K562 (cell line): ENCODE data around the gene ENDOU. TPM values are rescaled to one million over a fixed set of nuclear protein-coding genes. Genes with fewer than 3 reads are reported as not detected.

ENCODE experiments used
- E2F6 ChIP-seq, 2 experiments: IDR thresholded peaks; 2 replicates each; pipeline ENCODE4 v1.6.1; 2011; ENCODE audit warnings: borderline replicate concordance in 1 of 2, control low read depth in 1 of 2, low read depth in 1 of 2, low read length in 1 of 2, mild to moderate bottlenecking in 1 of 2, mixed read lengths in 1 of 2, moderate library complexity in 1 of 2; ENCODE audit not compliant: insufficient read depth in 1 of 2, insufficient read length in 1 of 2, poor library complexity in 1 of 2, severe bottlenecking in 1 of 2; ENCODE audit errors: extremely low read depth in 1 of 2
- EGR1 ChIP-seq: fragments of 450-650 bp; conservative IDR thresholded peaks from 2 replicates; pipeline ENCODE4 v1.6.1; 2017; ENCODE audit warnings: mild to moderate bottlenecking
- EWSR1 ChIP-seq: fragments of 450-650 bp; IDR thresholded peaks from 2 replicates; pipeline ENCODE4 v1.6.1; 2018; ENCODE audit warnings: borderline replicate concordance, mild to moderate bottlenecking, low read depth, moderate library complexity; ENCODE audit not compliant: partially characterized antibody
- GTF2B ChIP-seq: IDR thresholded peaks from 2 replicates; pipeline ENCODE4 v1.6.1; 2011; ENCODE audit not compliant: insufficient read length; ENCODE audit errors: extremely low read depth
- KAT7 ChIP-seq: sonication (generic); formaldehyde crosslinking; IDR thresholded peaks from 2 replicates; pipeline ENCODE4 v1.8.0; 2022; ENCODE audit warnings: missing genetic modification reagents, mild to moderate bottlenecking, borderline replicate concordance
- LCOR ChIP-seq: sonication (generic); formaldehyde crosslinking; IDR thresholded peaks from 2 replicates; pipeline ENCODE4 v1.8.0; 2022; ENCODE audit warnings: mild to moderate bottlenecking, missing genetic modification reagents
- MAZ ChIP-seq, 2 experiments: fragments of 450-650 bp in 1 of 2; sonication (generic) in 1 of 2; formaldehyde crosslinking; IDR thresholded peaks in 1 of 2; conservative IDR thresholded peaks in 1 of 2; 2 replicates each; pipeline versions ENCODE4 v1.4.0 to v1.5.0; 2020; ENCODE audit warnings: mild to moderate bottlenecking in 1 of 2, missing genetic modification reagents in 1 of 2
- MCM5 ChIP-seq: fragments of 450-650 bp; IDR thresholded peaks from 2 replicates; pipeline ENCODE4 v1.6.1; 2016; ENCODE audit warnings: low read depth
- NFYB ChIP-seq: IDR thresholded peaks from 2 replicates; pipeline ENCODE4 v1.6.1; 2011; ENCODE audit warnings: mild to moderate bottlenecking, moderate library complexity; ENCODE audit not compliant: insufficient read length; ENCODE audit errors: extremely low read depth
- NR2F6 ChIP-seq: fragments of 450-650 bp; formaldehyde crosslinking; IDR thresholded peaks from 2 replicates; pipeline ENCODE4 v1.4.0; 2020; ENCODE audit warnings: mild to moderate bottlenecking
- POLR2AphosphoS5 ChIP-seq: IDR thresholded peaks from 2 replicates; pipeline ENCODE4 v1.6.1; 2011; ENCODE audit warnings: mild to moderate bottlenecking, low read depth, low read length, moderate library complexity; ENCODE audit not compliant: control insufficient read depth, insufficient read depth
- POLR2G ChIP-seq: fragments of 200-400 bp; formaldehyde crosslinking; IDR thresholded peaks from 2 replicates; pipeline ENCODE4 v1.6.1; 2017; ENCODE audit warnings: low read depth, mild to moderate bottlenecking, antibody characterized with exemption, low read length, moderate library complexity
- RUNX1 ChIP-seq: sonication (generic); IDR thresholded peaks from 2 replicates; pipeline ENCODE4 v1.6.1; 2016; ENCODE audit warnings: antibody characterized with exemption, low read depth
- ZBTB17 ChIP-seq: fragments of 450-650 bp; formaldehyde crosslinking; IDR thresholded peaks from 2 replicates; pipeline ENCODE4 v1.4.0; 2020; ENCODE audit warnings: mild to moderate bottlenecking
- ZNF140 ChIP-seq: fragments of 250-450 bp; sonication (Bioruptor Pico); IDR thresholded peaks from 2 replicates; pipeline ENCODE4 v1.8.0; 2021; ENCODE audit warnings: moderate library complexity, mild to moderate bottlenecking, inconsistent platforms
- ZNF174 ChIP-seq: fragments of 250-450 bp; sonication (Bioruptor Pico); IDR thresholded peaks from 2 replicates; pipeline ENCODE4 v1.4.0; 2020; ENCODE audit warnings: mild to moderate bottlenecking
- ZNF75A ChIP-seq: fragments of 450-650 bp; formaldehyde crosslinking; IDR thresholded peaks from 2 replicates; pipeline ENCODE4 v1.4.0; 2020; ENCODE audit warnings: mild to moderate bottlenecking
- polyA plus RNA-seq, 8 experiments: library from polyadenylated mRNA; depleted of rRNA in 4 of 8; stranded (reverse) in 5 of 8; unstranded in 3 of 8; fragments of >200 nt; fragmentation: Nextera tagmentation in 2 of 8; fragmentation: Illumina TruSeq in 1 of 8; extraction: Ambion mirVana in 2 of 8; extraction: Trizol in 1 of 8; gene quantifications; 2 replicates each; pipeline versions ENCODE4 v1.2.1 to v1.2.3, GENCODE V29; 2011 to 2014; ENCODE audit warnings: inconsistent platforms in 1 of 8, missing spikeins in 1 of 8
- total RNA-seq, 7 experiments: library from RNA; depleted of rRNA in 6 of 7; stranded (reverse); fragments of >200 nt in 6 of 7; fragmentation: Illumina TruSeq in 2 of 7; extraction: Trizol in 2 of 7; gene quantifications; 2 replicates each; pipeline versions ENCODE4 v1.2.1 to v1.2.3, GENCODE V29; 2011 to 2021; ENCODE audit warnings: low replicate concordance in 1 of 7
- TF ChIP-seq, protein P1 (sequence below): fragments of 250-450 bp; sonication (Bioruptor Pico); IDR thresholded peaks from 2 replicates; pipeline ENCODE4 v1.5.0; 2020; ENCODE audit warnings: mild to moderate bottlenecking
- TF ChIP-seq, protein P2 (sequence below): fragments of 250-450 bp; sonication (Bioruptor Pico); IDR thresholded peaks from 2 replicates; pipeline ENCODE4 v1.9.0; 2021; ENCODE audit warnings: mild to moderate bottlenecking, inconsistent platforms

Gene ENDOU
- total and polyA plus RNA-seq, 9 of the 15 experiments (the other 6 are each of a cell fraction or from before 2014, with no cell fraction given), result 0.03 TPM; not detected in 8

GRCh38 chr12:47773062-47773857 is 48.0 kb upstream of the ENDOU start, which contains the start of gene SLC48A1 (continued):
- TF ChIP-seq MAZ (CRISPR knock-in tag; conservative IDR thresholded peaks at IDR 0.05 in 1 of 2, IDR thresholded peaks at IDR 0.05 in 1 of 2) (peak; percentile 16 to 75; a peak in 2 of 4 replicates), ZNF140 (CRISPR knock-in tag) (no peak), ZNF75A (CRISPR knock-in tag) (0 out of 2 replicates have a peak, but pooled peaks have one; percentile 31), POLR2G (peak; percentile 82), LCOR (CRISPR knock-in tag) (no peak), ZNF174 (CRISPR knock-in tag) (no peak), KAT7 (peak; percentile 52; the same call in 1 of the 2 replicates), GTF2B (no peak), MCM5 (no peak), ZBTB17 (CRISPR knock-in tag) (peak; percentile 57; the same call in 1 of the 2 replicates), NFYB (no peak), NR2F6 (CRISPR knock-in tag) (no peak), RUNX1 (no peak), EGR1 (peak; percentile 56; the same call in 1 of the 2 replicates), EWSR1 (no peak), E2F6 (IDR thresholded peaks at IDR 0.05; ENCODE audit: borderline replicate concordance in 1 of 2, extremely low read depth in 1 of 2, insufficient read depth in 1 of 2, insufficient read length in 1 of 2, low read depth in 1 of 2, low read length in 1 of 2, poor library complexity in 1 of 2, severe bottlenecking in 1 of 2) (peak; percentile 14 to 52), POLR2AphosphoS5 (no peak; the same call in 1 of the 2 replicates)
- TF ChIP-seq, protein P1, sequence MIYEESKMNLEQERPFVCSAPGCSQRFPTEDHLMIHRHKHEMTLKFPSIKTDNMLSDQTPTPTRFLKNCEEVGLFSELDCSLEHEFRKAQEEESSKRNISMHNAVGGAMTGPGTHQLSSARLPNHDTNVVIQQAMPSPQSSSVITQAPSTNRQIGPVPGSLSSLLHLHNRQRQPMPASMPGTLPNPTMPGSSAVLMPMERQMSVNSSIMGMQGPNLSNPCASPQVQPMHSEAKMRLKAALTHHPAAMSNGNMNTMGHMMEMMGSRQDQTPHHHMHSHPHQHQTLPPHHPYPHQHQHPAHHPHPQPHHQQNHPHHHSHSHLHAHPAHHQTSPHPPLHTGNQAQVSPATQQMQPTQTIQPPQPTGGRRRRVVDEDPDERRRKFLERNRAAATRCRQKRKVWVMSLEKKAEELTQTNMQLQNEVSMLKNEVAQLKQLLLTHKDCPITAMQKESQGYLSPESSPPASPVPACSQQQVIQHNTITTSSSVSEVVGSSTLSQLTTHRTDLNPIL (CRISPR knock-in tag), result no peak
- TF ChIP-seq, protein P2, sequence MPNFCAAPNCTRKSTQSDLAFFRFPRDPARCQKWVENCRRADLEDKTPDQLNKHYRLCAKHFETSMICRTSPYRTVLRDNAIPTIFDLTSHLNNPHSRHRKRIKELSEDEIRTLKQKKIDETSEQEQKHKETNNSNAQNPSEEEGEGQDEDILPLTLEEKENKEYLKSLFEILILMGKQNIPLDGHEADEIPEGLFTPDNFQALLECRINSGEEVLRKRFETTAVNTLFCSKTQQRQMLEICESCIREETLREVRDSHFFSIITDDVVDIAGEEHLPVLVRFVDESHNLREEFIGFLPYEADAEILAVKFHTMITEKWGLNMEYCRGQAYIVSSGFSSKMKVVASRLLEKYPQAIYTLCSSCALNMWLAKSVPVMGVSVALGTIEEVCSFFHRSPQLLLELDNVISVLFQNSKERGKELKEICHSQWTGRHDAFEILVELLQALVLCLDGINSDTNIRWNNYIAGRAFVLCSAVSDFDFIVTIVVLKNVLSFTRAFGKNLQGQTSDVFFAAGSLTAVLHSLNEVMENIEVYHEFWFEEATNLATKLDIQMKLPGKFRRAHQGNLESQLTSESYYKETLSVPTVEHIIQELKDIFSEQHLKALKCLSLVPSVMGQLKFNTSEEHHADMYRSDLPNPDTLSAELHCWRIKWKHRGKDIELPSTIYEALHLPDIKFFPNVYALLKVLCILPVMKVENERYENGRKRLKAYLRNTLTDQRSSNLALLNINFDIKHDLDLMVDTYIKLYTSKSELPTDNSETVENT (CRISPR knock-in tag), result peak; percentile 87
